H9 (cell line): Measurements from ENCODE around the gene SEC62. TPM values are rescaled to one million over a fixed set of nuclear protein-coding genes. Genes with fewer than 3 reads are reported as not detected.

Experiments
- DNase-seq: peaks from one replicate; pipeline ENCODE4 v3.0.0-alpha.2; 2017
- H2AFZ ChIP-seq: one replicate; pipeline ENCODE4 v1.6.1; 2013; ENCODE audit warnings: mild to moderate bottlenecking, low read length, control low read depth, moderate library complexity
- H2AK5ac ChIP-seq: 2 replicates; pipeline ENCODE4 v1.6.1; 2013; ENCODE audit warnings: low read length, control low read depth, mixed read lengths; ENCODE audit not compliant: insufficient read length
- H2BK120ac ChIP-seq: one replicate; pipeline ENCODE4 v1.6.1; 2013; ENCODE audit warnings: low read depth, mild to moderate bottlenecking, low read length, control low read depth, inconsistent platforms; ENCODE audit not compliant: poor library complexity, severe bottlenecking
- H2BK12ac ChIP-seq: 2 replicates; pipeline ENCODE4 v1.6.1; 2013; ENCODE audit warnings: low read length, control low read depth, mixed read lengths, low read depth; ENCODE audit not compliant: insufficient read length
- H2BK15ac ChIP-seq: 2 replicates; pipeline ENCODE4 v1.6.1; 2013; ENCODE audit warnings: low read depth, low read length, control low read depth
- H2BK20ac ChIP-seq: one replicate; pipeline ENCODE4 v1.6.1; 2013; ENCODE audit warnings: low read depth, mild to moderate bottlenecking, low read length, control low read depth, inconsistent platforms; ENCODE audit not compliant: poor library complexity, severe bottlenecking
- H2BK5ac ChIP-seq: 2 replicates; pipeline ENCODE4 v1.6.1; 2013; ENCODE audit warnings: low read length, control low read depth, mixed read lengths; ENCODE audit not compliant: insufficient read length
- H3K14ac ChIP-seq: 2 replicates; pipeline ENCODE4 v1.6.1; 2013; ENCODE audit warnings: low read length, control low read depth; ENCODE audit not compliant: insufficient read depth
- H3K18ac ChIP-seq: 2 replicates; pipeline ENCODE4 v1.6.1; 2013; ENCODE audit warnings: low read depth, mild to moderate bottlenecking, mixed read lengths, low read length, control low read depth; ENCODE audit not compliant: insufficient read length
- H3K23ac ChIP-seq: 2 replicates; pipeline ENCODE4 v1.6.1; 2013; ENCODE audit warnings: low read length, control low read depth, mixed read lengths, low read depth; ENCODE audit not compliant: insufficient read length
- H3K23me2 ChIP-seq: 2 replicates; pipeline ENCODE4 v1.6.1; 2013; ENCODE audit warnings: low read depth, mild to moderate bottlenecking, mixed read lengths, low read length, control low read depth; ENCODE audit not compliant: insufficient read length, poor library complexity, severe bottlenecking
- H3K27ac ChIP-seq: 2 replicates; pipeline ENCODE4 v1.5.1; 2013; ENCODE audit warnings: low read length, control low read depth, mixed read lengths, low read depth; ENCODE audit not compliant: insufficient read length
- H3K27me3 ChIP-seq: 2 replicates; pipeline ENCODE4 v1.6.1; 2013; ENCODE audit warnings: low read length, control low read depth, inconsistent platforms; ENCODE audit not compliant: insufficient read depth
- H3K4ac ChIP-seq: 2 replicates; pipeline ENCODE4 v1.6.1; 2013; ENCODE audit warnings: low read depth, mild to moderate bottlenecking, control low read depth, inconsistent platforms, low read length, moderate library complexity
- H3K4me1 ChIP-seq: 2 replicates; pipeline ENCODE4 v1.6.1; 2013; ENCODE audit warnings: low read length, control low read depth, inconsistent platforms; ENCODE audit not compliant: insufficient read depth
- H3K4me2 ChIP-seq: 2 replicates; pipeline ENCODE4 v1.6.1; 2013; ENCODE audit warnings: low read length, control low read depth, mixed read lengths; ENCODE audit not compliant: insufficient read length, insufficient read depth
- H3K56ac ChIP-seq: 2 replicates; pipeline ENCODE4 v1.6.1; 2013; ENCODE audit warnings: low read depth, mild to moderate bottlenecking, mixed read lengths, low read length, control low read depth; ENCODE audit not compliant: insufficient read length
- H3K79me1 ChIP-seq: 2 replicates; pipeline ENCODE4 v1.6.1; 2013; ENCODE audit warnings: low read depth, mild to moderate bottlenecking, moderate library complexity, low read length, control low read depth, inconsistent platforms; ENCODE audit not compliant: insufficient read depth, poor library complexity, severe bottlenecking
- H3K79me2 ChIP-seq: 2 replicates; pipeline ENCODE4 v1.6.1; 2013; ENCODE audit warnings: low read length, control low read depth, inconsistent platforms; ENCODE audit not compliant: insufficient read depth
- H3K9ac ChIP-seq: 2 replicates; pipeline ENCODE4 v1.6.1; 2013; ENCODE audit warnings: low read length, control low read depth, mixed read lengths; ENCODE audit not compliant: insufficient read length; ENCODE audit errors: extremely low read depth
- H3K9me3 ChIP-seq: one replicate; pipeline ENCODE4 v1.6.1; 2013; ENCODE audit warnings: low read depth, low read length, inconsistent platforms; ENCODE audit not compliant: control insufficient read depth
- H3T11ph ChIP-seq: one replicate; pipeline ENCODE4 v1.6.1; 2013; ENCODE audit warnings: mild to moderate bottlenecking, low read length, control low read depth, inconsistent platforms
- H4K20me1 ChIP-seq: one replicate; pipeline ENCODE4 v1.6.1; 2013; ENCODE audit not compliant: control insufficient read depth, insufficient read length, insufficient read depth
- H4K5ac ChIP-seq: 2 replicates; pipeline ENCODE4 v1.6.1; 2013; ENCODE audit warnings: low read depth, mild to moderate bottlenecking, mixed read lengths, low read length, control low read depth; ENCODE audit not compliant: insufficient read length
- H4K8ac ChIP-seq: replicated peaks from 2 replicates; pipeline ENCODE4 v1.6.1; 2013; ENCODE audit warnings: low read length, control low read depth, mixed read lengths, low read depth; ENCODE audit not compliant: insufficient read length
- H4K91ac ChIP-seq: 2 replicates; pipeline ENCODE4 v1.6.1; 2013; ENCODE audit warnings: low read depth, mild to moderate bottlenecking, moderate library complexity, mixed read lengths, low read length, control low read depth; ENCODE audit not compliant: insufficient read length
- H3K27ac Mint-ChIP-seq, 3 experiments: 2 replicates in 2 of 3; 3 replicates in 1 of 3; pipeline ENCODE4 v1.8.0; 2020 to 2021; ENCODE audit warnings: mixed read lengths in 3 of 3, mild to moderate bottlenecking in 1 of 3, moderate library complexity in 1 of 3
- H3K27me3 Mint-ChIP-seq: 2 replicates; pipeline ENCODE4 v1.8.0; 2021; ENCODE audit warnings: low read depth, mild to moderate bottlenecking, moderate library complexity, mixed read lengths
- H3K36me3 Mint-ChIP-seq, 3 experiments: 2 replicates in 2 of 3; 3 replicates in 1 of 3; pipeline ENCODE4 v1.8.0; 2020 to 2021; ENCODE audit warnings: low read depth in 3 of 3, mixed read lengths in 3 of 3; ENCODE audit not compliant: insufficient read depth in 1 of 3
- H3K4me1 Mint-ChIP-seq, 2 experiments: 2 replicates each; pipeline ENCODE4 v1.8.0; 2020; ENCODE audit warnings: mixed read lengths in 2 of 2
- H3K4me3 Mint-ChIP-seq, 2 experiments: 2 replicates in 1 of 2; 3 replicates in 1 of 2; pipeline ENCODE4 v1.8.0; 2020 to 2021; ENCODE audit warnings: mild to moderate bottlenecking in 2 of 2, mixed read lengths in 2 of 2, moderate library complexity in 1 of 2
- H3K9me3 Mint-ChIP-seq, 2 experiments: 2 replicates in 1 of 2; 3 replicates in 1 of 2; pipeline ENCODE4 v1.8.0; 2020; ENCODE audit warnings: mild to moderate bottlenecking in 2 of 2, mixed read lengths in 2 of 2, moderate library complexity in 1 of 2
- WGBS: extraction: QIAGEN DNeasy Blood & Tissue Kit; methylation state at CpG from one replicate; pipeline ENCODE4 v1.1.7; 2013; ENCODE audit warnings: missing lambda C conversion rate, low lambda C conversion rate, mixed read lengths; ENCODE audit not compliant: insufficient read length; ENCODE audit errors: extremely low coverage; 5-methylcytosine and 5-hydroxymethylcytosine counted together
- total RNA-seq: library from RNA; stranded (reverse); gene quantifications from 2 replicates; pipeline ENCODE4 v1.2.1, GENCODE V29; 2021
- TF ChIP-seq, protein P1 (sequence below): fragments of 200-600 bp; sonication (generic); conservative IDR thresholded peaks from 3 replicates; pipeline ENCODE4 v1.8.0; 2021; ENCODE audit warnings: antibody characterized with exemption, mild to moderate bottlenecking

The SEC62 gene
- total RNA-seq, 1 experiment from 2014 or later = 98.7 TPM

DNA sequence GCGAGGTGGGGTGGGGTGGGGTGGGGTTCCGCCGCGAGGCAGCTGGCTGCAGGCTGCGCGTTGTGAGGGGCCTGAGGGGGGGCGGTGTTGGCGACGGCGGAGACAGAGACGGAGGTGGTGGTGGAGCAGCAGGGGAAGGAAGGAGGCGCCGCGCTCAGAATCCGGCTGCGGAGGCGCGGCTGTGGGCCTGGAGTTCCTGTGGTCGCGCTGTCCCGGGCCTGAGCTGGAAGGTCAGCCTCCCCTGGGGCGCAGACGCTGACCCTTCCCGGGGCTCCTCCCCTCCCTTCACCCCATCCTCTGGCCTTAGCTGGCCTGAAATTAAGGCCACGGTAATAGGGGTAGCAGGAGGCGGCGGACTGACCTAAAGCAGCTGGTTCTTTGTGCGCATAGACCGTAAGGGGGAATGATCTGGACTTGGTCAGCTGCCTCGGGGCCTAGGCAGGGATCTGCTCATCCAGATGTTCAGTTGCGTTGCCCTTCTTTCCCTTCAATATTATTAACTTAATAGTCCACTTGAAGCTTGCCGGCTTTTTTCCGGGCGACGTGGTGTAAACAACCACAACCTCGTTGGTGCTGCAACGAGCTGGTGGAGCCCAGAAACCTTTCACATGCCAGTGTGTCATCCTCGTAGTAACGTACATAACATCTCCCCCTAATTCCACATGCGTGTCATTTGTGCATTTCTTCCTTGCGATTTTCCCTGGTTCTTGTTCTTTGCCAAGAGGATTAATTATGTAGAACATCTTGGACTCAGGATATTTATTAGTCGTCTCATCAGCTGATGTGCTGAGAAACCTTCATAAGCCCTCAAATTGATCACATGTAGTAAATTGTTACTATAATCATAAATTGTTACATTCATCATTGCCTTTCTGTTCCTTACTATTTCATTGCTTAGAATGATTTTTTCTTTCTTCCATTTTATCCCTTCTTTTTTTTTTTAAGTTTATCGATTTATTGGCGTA lies 626 bp downstream of the SEC62 start:
- no CpG with 5 or more reads among the region's 44 CpGs for WGBS
- DNase-seq = no peak

More for the DNA sequence above, 626 bp downstream of the SEC62 start:
- Histone ChIP-seq H3K79me1 (peaks cover 2% of the 10 kb centered on the region), H3K9ac (peak overlapping the region; percentile 72), H3K4me1 (no peaks in the 10 kb centered on the region; the same call in 1 of the 2 replicates), H4K5ac (no peak overlapping the region), H3K4ac (no peak overlapping the region; the same call in 1 of the 2 replicates), H2BK12ac (no peak overlapping the region), H4K8ac (no peak overlapping the region), H4K20me1 (no peaks in the 10 kb centered on the region), H3K18ac (peak overlapping the region; percentile 46), H2AFZ (no peak overlapping the region), H3K23me2 (peaks cover 4% of the 10 kb centered on the region), H3K79me2 (peaks cover 23% of the 10 kb centered on the region; the same call in 1 of the 2 replicates), H4K91ac (no peak overlapping the region), H3K27ac (no peak overlapping the region), H3K56ac (no peak overlapping the region), H2BK15ac (no peak overlapping the region), H2BK120ac (no peak overlapping the region), H2BK20ac (no peak overlapping the region), H3K9me3 (no peaks in the 10 kb centered on the region), H3K4me2 (peak overlapping the region; percentile 76), H2BK5ac (no peak overlapping the region), H2AK5ac (no peak overlapping the region), H3K27me3 (no peaks in the 10 kb centered on the region), H3K14ac (peak overlapping the region; percentile 87), H3K23ac (no peak overlapping the region), H3T11ph (no peak overlapping the region)
- Mint-ChIP-seq H3K36me3 (no peaks in the 10 kb centered on the region; a peak in 1 of 7 replicates), H3K4me1 (peaks cover 29 to 34% of the 10 kb centered on the region in 2 experiments), H3K27me3 (no peaks in the 10 kb centered on the region), H3K27ac (peak overlapping the region; percentile 97 to 99 (median 98)), H3K9me3 (no peaks in the 10 kb centered on the region; a peak in 1 of 5 replicates), H3K4me3 (peak overlapping the region; percentile 88 to 89)
- TF ChIP-seq, protein P1, sequence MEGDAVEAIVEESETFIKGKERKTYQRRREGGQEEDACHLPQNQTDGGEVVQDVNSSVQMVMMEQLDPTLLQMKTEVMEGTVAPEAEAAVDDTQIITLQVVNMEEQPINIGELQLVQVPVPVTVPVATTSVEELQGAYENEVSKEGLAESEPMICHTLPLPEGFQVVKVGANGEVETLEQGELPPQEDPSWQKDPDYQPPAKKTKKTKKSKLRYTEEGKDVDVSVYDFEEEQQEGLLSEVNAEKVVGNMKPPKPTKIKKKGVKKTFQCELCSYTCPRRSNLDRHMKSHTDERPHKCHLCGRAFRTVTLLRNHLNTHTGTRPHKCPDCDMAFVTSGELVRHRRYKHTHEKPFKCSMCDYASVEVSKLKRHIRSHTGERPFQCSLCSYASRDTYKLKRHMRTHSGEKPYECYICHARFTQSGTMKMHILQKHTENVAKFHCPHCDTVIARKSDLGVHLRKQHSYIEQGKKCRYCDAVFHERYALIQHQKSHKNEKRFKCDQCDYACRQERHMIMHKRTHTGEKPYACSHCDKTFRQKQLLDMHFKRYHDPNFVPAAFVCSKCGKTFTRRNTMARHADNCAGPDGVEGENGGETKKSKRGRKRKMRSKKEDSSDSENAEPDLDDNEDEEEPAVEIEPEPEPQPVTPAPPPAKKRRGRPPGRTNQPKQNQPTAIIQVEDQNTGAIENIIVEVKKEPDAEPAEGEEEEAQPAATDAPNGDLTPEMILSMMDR = no peak
